CD14-positive monocyte (primary cell): ENCODE data around the gene ILDR1. TPM values are rescaled to one million over a fixed set of nuclear protein-coding genes. Genes with fewer than 3 reads are reported as not detected.

Source experiments
- DNase-seq, 3 donors: peaks; one replicate each; pipeline ENCODE4 v3.0.0-alpha.2; 2011 to 2022
- H2AFZ ChIP-seq: 2 replicates; pipeline ENCODE4 v1.6.0; 2012; ENCODE audit warnings: mild to moderate bottlenecking, low read depth, low read length, inconsistent platforms; ENCODE audit not compliant: insufficient read depth, poor library complexity, severe bottlenecking
- H3K27ac ChIP-seq, 2 donors: 1 replicate in 1 of 2; 2 replicates in 1 of 2; pipeline ENCODE4 v1.5.1; 2012 to 2013; ENCODE audit warnings: low read length in 2 of 2, control low read depth in 1 of 2, inconsistent platforms in 1 of 2, low read depth in 1 of 2, mild to moderate bottlenecking in 1 of 2
- H3K27me3 ChIP-seq, 2 donors: one replicate each; pipeline versions ENCODE4 v1.6.0 to v1.6.1; 2011 to 2013; ENCODE audit warnings: low read length in 2 of 2; ENCODE audit not compliant: control insufficient read depth in 2 of 2, insufficient read depth in 2 of 2
- H3K36me3 ChIP-seq, 2 donors: replicated peaks in 1 of 2; 1 replicate in 1 of 2; 2 replicates in 1 of 2; pipeline versions ENCODE4 v1.5.1 to v1.6.1; 2012 to 2013; ENCODE audit warnings: low read length in 2 of 2, control low read depth in 1 of 2, inconsistent platforms in 1 of 2, mild to moderate bottlenecking in 1 of 2; ENCODE audit not compliant: insufficient read depth in 2 of 2, control insufficient read depth in 1 of 2
- H3K4me1 ChIP-seq, 2 donors: 1 replicate in 1 of 2; 2 replicates in 1 of 2; pipeline versions ENCODE4 v1.5.1 to v1.6.1; 2012 to 2013; ENCODE audit warnings: low read length in 2 of 2, control low read depth in 1 of 2, inconsistent platforms in 1 of 2, mild to moderate bottlenecking in 1 of 2, moderate library complexity in 1 of 2; ENCODE audit not compliant: insufficient read depth in 2 of 2, control insufficient read depth in 1 of 2
- H3K4me2 ChIP-seq: replicated peaks from 2 replicates; pipeline ENCODE3; 2012; ENCODE audit warnings: low read length, moderate library complexity, mild to moderate bottlenecking; ENCODE audit not compliant: poor library complexity, severe bottlenecking; ENCODE audit errors: extremely low read depth
- H3K4me3 ChIP-seq, 3 experiments: fragments of 200-600 bp in 1 of 3; sonication (generic) in 1 of 3; replicated peaks in 1 of 3; 1 replicate in 2 of 3; 2 replicates in 1 of 3; pipeline ENCODE4 v1.5.1; 2011 to 2013; ENCODE audit warnings: low read length in 3 of 3, mild to moderate bottlenecking in 3 of 3, control low read depth in 2 of 3, low read depth in 2 of 3, inconsistent platforms in 1 of 3, moderate library complexity in 1 of 3
- H3K79me2 ChIP-seq: 2 replicates; pipeline ENCODE4 v1.6.0; 2012; ENCODE audit warnings: mild to moderate bottlenecking, control low read depth, inconsistent platforms, low read length, moderate library complexity; ENCODE audit not compliant: insufficient read depth
- H3K9ac ChIP-seq: 2 replicates; pipeline ENCODE4 v1.6.0; 2017; ENCODE audit warnings: low read length, mild to moderate bottlenecking; ENCODE audit not compliant: insufficient read depth, poor library complexity, severe bottlenecking
- H3K9me3 ChIP-seq, 2 donors: replicated peaks in 1 of 2; 1 replicate in 1 of 2; 2 replicates in 1 of 2; pipeline versions ENCODE4 v1.5.1 to v1.6.1; 2012 to 2013; ENCODE audit warnings: low read length in 2 of 2, control low read depth in 1 of 2; ENCODE audit not compliant: control insufficient read depth in 1 of 2, insufficient read depth in 1 of 2
- H4K20me1 ChIP-seq: 2 replicates; pipeline ENCODE4 v1.6.0; 2012; ENCODE audit warnings: mild to moderate bottlenecking, low read length, control low read depth, moderate library complexity; ENCODE audit not compliant: insufficient read depth
- H3K27ac Mint-ChIP-seq, 7 donors: one replicate each; pipeline ENCODE4 v1.8.0; 2020; ENCODE audit warnings: mild to moderate bottlenecking in 7 of 7, mixed read lengths in 7 of 7, moderate library complexity in 6 of 7, inconsistent platforms in 2 of 7
- H3K27me3 Mint-ChIP-seq, 3 donors: one replicate each; pipeline ENCODE4 v1.8.0; 2021 to 2022; ENCODE audit warnings: low read depth in 3 of 3, mild to moderate bottlenecking in 3 of 3, mixed read lengths in 3 of 3, moderate library complexity in 3 of 3, inconsistent platforms in 1 of 3
- H3K36me3 Mint-ChIP-seq, 2 donors: one replicate each; pipeline ENCODE4 v1.8.0; 2020; ENCODE audit warnings: mixed read lengths in 2 of 2, inconsistent platforms in 1 of 2, mild to moderate bottlenecking in 1 of 2
- H3K4me1 Mint-ChIP-seq: one replicate; pipeline ENCODE4 v1.8.0; 2020; ENCODE audit warnings: mild to moderate bottlenecking, mixed read lengths
- H3K4me3 Mint-ChIP-seq, 2 donors: one replicate each; pipeline ENCODE4 v1.8.0; 2020; ENCODE audit warnings: mild to moderate bottlenecking in 2 of 2, mixed read lengths in 2 of 2, moderate library complexity in 1 of 2
- H3K9me3 Mint-ChIP-seq, 7 donors: one replicate each; pipeline ENCODE4 v1.8.0; 2020 to 2022; ENCODE audit warnings: mixed read lengths in 7 of 7, mild to moderate bottlenecking in 6 of 7, moderate library complexity in 6 of 7, inconsistent platforms in 2 of 7
- WGBS: methylation state at CpG from one replicate; pipeline ENCODE4 v1.1.5; 2013; ENCODE audit warnings: missing lambda C conversion rate; ENCODE audit not compliant: insufficient coverage; 5-methylcytosine and 5-hydroxymethylcytosine counted together
- intact Hi-C, 2 donors: fragments of 100-400 bp; cut with micrococcal nuclease; formaldehyde crosslinking; loops; one replicate each; pipeline versions ENCODE4 v1.15.0 to v1.15.1; 2023
- polyA plus RNA-seq, 3 donors: library from polyadenylated mRNA; depleted of rRNA in 1 of 3; unstranded in 2 of 3; stranded (reverse) in 1 of 3; fragments of 300-500 nt in 2 of 3; fragments of >200 nt in 1 of 3; fragmentation: Illumina TruSeq in 2 of 3; gene quantifications; 1 replicate in 2 of 3; 2 replicates in 1 of 3; pipeline ENCODE4 v1.2.3, GENCODE V29; 2012 to 2021
- TF ChIP-seq, protein P1 (sequence below): fragments of 200-600 bp; IDR thresholded peaks from one replicate; pipeline ENCODE4 v1.8.0; 2022; ENCODE audit warnings: antibody characterized with exemption, mild to moderate bottlenecking

The ILDR1 gene
- polyA plus RNA-seq, 3 donors = 0.12 to 0.28 (median 0.20) TPM

DNA sequence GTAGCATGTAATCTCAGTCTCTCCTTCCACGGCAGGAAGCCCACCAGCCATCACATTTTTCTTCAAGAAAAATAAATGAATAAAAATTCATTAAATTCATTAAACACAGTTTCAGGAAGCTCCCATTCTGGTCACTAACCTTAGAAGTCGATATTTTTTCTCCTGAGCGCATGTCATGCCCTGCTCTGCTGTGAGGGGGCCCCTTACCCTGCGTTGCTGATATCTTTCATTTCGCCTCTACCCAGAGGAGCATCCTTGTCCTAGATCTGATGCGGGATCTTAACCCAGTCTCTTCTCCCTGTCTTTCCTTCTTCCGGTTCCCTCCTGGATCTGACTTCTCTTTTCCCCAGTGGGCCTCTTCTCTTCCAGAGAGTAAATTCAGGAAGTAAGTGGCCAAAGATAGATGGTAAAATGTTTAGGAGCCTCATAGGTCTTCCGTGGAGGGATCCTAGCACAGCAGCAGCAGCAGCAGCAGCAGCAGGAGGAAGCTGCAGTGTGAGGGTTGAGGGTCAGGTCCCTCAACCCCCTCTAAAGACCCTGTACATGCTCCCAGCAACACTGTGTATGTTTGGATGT lies 1.4 kb upstream of the ILDR1 start:
- peaks cover 14 to 15% of the 10 kb centered on the region in 2 donors for H3K4me1 ChIP-seq
- H3K4me3 ChIP-seq = no peak overlapping the region
- no peak overlapping the region for H3K9ac ChIP-seq
- peak in 1 of 3 donors; percentile 20 for DNase-seq
- no peak overlapping the region for H3K27ac ChIP-seq
- intact Hi-C loops = no loop called here
- no peak overlapping the region for H2AFZ ChIP-seq
- no peaks in the 10 kb centered on the region for H3K79me2 ChIP-seq
- Mint-ChIP-seq H3K9me3 (peaks cover 2 to 10% (median 6%) of the 10 kb centered on the region in 7 donors), H3K4me1 (peaks cover 18% of the 10 kb centered on the region), H3K36me3 (no peaks in the 10 kb centered on the region), H3K4me3 (no peak overlapping the region), H3K27ac (peak overlapping the region in 1 of 7 donors; percentile 35), H3K27me3 (peaks cover 0 to 13% (median 0%) of the 10 kb centered on the region in 3 donors)
- H3K36me3 ChIP-seq = no peaks in the 10 kb centered on the region
- no CpG with 5 or more reads among the region's 8 CpGs for WGBS
- H3K27me3 ChIP-seq = no peaks in the 10 kb centered on the region
- no peaks in the 10 kb centered on the region for H4K20me1 ChIP-seq
- peaks cover 0 to 5% of the 10 kb centered on the region in 2 donors for H3K9me3 ChIP-seq
- TF ChIP-seq, protein P1, sequence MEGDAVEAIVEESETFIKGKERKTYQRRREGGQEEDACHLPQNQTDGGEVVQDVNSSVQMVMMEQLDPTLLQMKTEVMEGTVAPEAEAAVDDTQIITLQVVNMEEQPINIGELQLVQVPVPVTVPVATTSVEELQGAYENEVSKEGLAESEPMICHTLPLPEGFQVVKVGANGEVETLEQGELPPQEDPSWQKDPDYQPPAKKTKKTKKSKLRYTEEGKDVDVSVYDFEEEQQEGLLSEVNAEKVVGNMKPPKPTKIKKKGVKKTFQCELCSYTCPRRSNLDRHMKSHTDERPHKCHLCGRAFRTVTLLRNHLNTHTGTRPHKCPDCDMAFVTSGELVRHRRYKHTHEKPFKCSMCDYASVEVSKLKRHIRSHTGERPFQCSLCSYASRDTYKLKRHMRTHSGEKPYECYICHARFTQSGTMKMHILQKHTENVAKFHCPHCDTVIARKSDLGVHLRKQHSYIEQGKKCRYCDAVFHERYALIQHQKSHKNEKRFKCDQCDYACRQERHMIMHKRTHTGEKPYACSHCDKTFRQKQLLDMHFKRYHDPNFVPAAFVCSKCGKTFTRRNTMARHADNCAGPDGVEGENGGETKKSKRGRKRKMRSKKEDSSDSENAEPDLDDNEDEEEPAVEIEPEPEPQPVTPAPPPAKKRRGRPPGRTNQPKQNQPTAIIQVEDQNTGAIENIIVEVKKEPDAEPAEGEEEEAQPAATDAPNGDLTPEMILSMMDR = no peak
- no peak overlapping the region for H3K4me2 ChIP-seq

GRCh38 chr3:122021037-122021436 lies 1.0 kb downstream of the ILDR1 start:
- TF ChIP-seq, protein P1 = no peak
- Histone ChIP-seq H3K27me3 (no peaks in the 10 kb centered on the region), H3K27ac (no peak overlapping the region), H3K9ac (no peak overlapping the region), H2AFZ (no peak overlapping the region), H3K9me3 (peaks cover 2% of the 10 kb centered on the region in 2 donors), H3K4me1 (peaks cover 14 to 15% of the 10 kb centered on the region in 2 donors), H3K4me3 (no peak overlapping the region), H4K20me1 (no peaks in the 10 kb centered on the region), H3K79me2 (no peaks in the 10 kb centered on the region), H3K36me3 (no peaks in the 10 kb centered on the region), H3K4me2 (no peak overlapping the region)
- intact Hi-C loops = no loop called here
- Mint-ChIP-seq H3K4me3 (no peak overlapping the region), H3K27ac (peak overlapping the region in 1 of 7 donors; percentile 54), H3K9me3 (peaks cover 0 to 6% (median 5%) of the 10 kb centered on the region in 7 donors), H3K4me1 (peaks cover 18% of the 10 kb centered on the region), H3K36me3 (peaks cover 0 to under 1% of the 10 kb centered on the region in 2 donors), H3K27me3 (peaks cover 0 to 13% (median under 1%) of the 10 kb centered on the region in 3 donors)
- no peak for DNase-seq
- WGBS = no CpG with 5 or more reads among the region's 1 CpG
